Measurements from ENCODE around the gene SPDYC.

SPDYC gene

GRCh38 chr11:65208785-65209710 is 39.0 kb downstream of the SPDYC start:
- no peak for DNase-seq (ENCODE audit: low spot score)
- no peak for TF ChIP-seq CTCF (IDR thresholded peaks at IDR 0.05; ENCODE audit: extremely low read depth, insufficient read depth, missing control alignments)
- in situ Hi-C loops (cut with MboI; ENCODE audit: low pct_unique_long_range_greater_than_20kb, low sequenced_read_pairs, unreplicated experiment), result loop anchor here (10.0 kb wide), 1 partner anchor 46 kb away; no protein-coding TSS in a partner anchor

- in situ Hi-C loops (cut with MboI; ENCODE audit: low pct_unique_long_range_greater_than_20kb, low sequenced_read_pairs, unreplicated experiment), result loop anchor here (10.0 kb wide), 1 partner anchor 45 kb away; no protein-coding TSS in a partner anchor
- TF ChIP-seq CTCF (IDR thresholded peaks at IDR 0.05; ENCODE audit: extremely low read depth, insufficient read depth, missing control alignments), result no peak
- no peak for DNase-seq (ENCODE audit: low spot score)
These were observed 39.8 kb downstream of the SPDYC start for GRCh38 chr11:65209711-65210360.

- in situ Hi-C loops (cut with MboI; ENCODE audit: low pct_unique_long_range_greater_than_20kb, low sequenced_read_pairs, unreplicated experiment), result no loop called here
- DNase-seq (ENCODE audit: low spot score), result no peak
- TF ChIP-seq CTCF (IDR thresholded peaks at IDR 0.05; ENCODE audit: extremely low read depth, insufficient read depth, missing control alignments), result no peak
These were observed 40.3 kb downstream of the SPDYC start for GRCh38 chr11:65210361-65210731.

GRCh38 chr11:65210748-65211147 is 40.7 kb downstream of the SPDYC start:
- in situ Hi-C loops (cut with MboI; ENCODE audit: low pct_unique_long_range_greater_than_20kb, low sequenced_read_pairs, unreplicated experiment), result no loop called here
- no peak for DNase-seq (ENCODE audit: low spot score)
- no peak for TF ChIP-seq CTCF (IDR thresholded peaks at IDR 0.05; ENCODE audit: extremely low read depth, insufficient read depth, missing control alignments)

- DNase-seq (ENCODE audit: low spot score), result no peak
- no peak for TF ChIP-seq CTCF (IDR thresholded peaks at IDR 0.05; ENCODE audit: extremely low read depth, insufficient read depth, missing control alignments)
- in situ Hi-C loops (cut with MboI; ENCODE audit: low pct_unique_long_range_greater_than_20kb, low sequenced_read_pairs, unreplicated experiment), result no loop called here
These were observed 41.5 kb downstream of the SPDYC start for GRCh38 chr11:65211293-65212105.

- in situ Hi-C loops (cut with MboI; ENCODE audit: low pct_unique_long_range_greater_than_20kb, low sequenced_read_pairs, unreplicated experiment), result no loop called here
- no peak for TF ChIP-seq CTCF (IDR thresholded peaks at IDR 0.05; ENCODE audit: extremely low read depth, insufficient read depth, missing control alignments)
- peak; percentile 18 for DNase-seq (ENCODE audit: low spot score)
These were observed 42.3 kb downstream of the SPDYC start for GRCh38 chr11:65212226-65212801.
